ENCODE measurements around the gene PPFIBP1. TPM values are rescaled to one million over a fixed set of nuclear protein-coding genes. Genes with fewer than 3 reads are reported as not detected.
A peak's percentile ranks its signal among the peaks of the same experiment; 100 is the strongest.

PPFIBP1 gene
- polyA plus RNA-seq, 1 donor (not counting 4 experiments of a cell fraction or from before 2014, with no cell fraction given), result 83.5 TPM

- peaks cover 89% of the 10 kb centered on the region for H3K79me2 ChIP-seq (ENCODE audit: control insufficient read depth, insufficient read depth, low read length)
- no peak overlapping the region for H3K27ac ChIP-seq (ENCODE audit: control insufficient read depth, insufficient read depth, low read length)
- no peaks in the 10 kb centered on the region for H4K20me1 ChIP-seq (ENCODE audit: control insufficient read depth, extremely low read depth, insufficient read depth, low read length)
- no peak overlapping the region for H3K4me3 ChIP-seq (ENCODE audit: control insufficient read depth in 2 of 3, extremely low read depth in 1 of 3, insufficient read depth in 2 of 3, low read depth in 1 of 3, low read length in 3 of 3)
- H2AFZ ChIP-seq (ENCODE audit: control insufficient read depth, low read length), result no peak overlapping the region
- H3K9me1 ChIP-seq (ENCODE audit: control insufficient read depth, extremely low read depth, insufficient read depth, low read length), result peaks cover 3% of the 10 kb centered on the region
- H3K9ac ChIP-seq (ENCODE audit: control insufficient read depth, extremely low read depth, insufficient read depth, low read length), result no peak overlapping the region
- no peaks in the 10 kb centered on the region for H3K9me3 ChIP-seq (ENCODE audit: control insufficient read depth, low read depth, low read length)
- TF ChIP-seq EZH2 (IDR thresholded peaks at IDR 0.05; ENCODE audit: low read length) (no peak), CTCF (optimal IDR thresholded peaks at IDR 0.05 in 1 of 3, IDR thresholded peaks at IDR 0.05 in 1 of 3, conservative IDR thresholded peaks at IDR 0.05 in 1 of 3; ENCODE audit: extremely low read depth in 1 of 3, insufficient read depth in 2 of 3, low read length in 3 of 3) (no peak)
- FAIRE-seq (no peak), DNase-seq (ENCODE audit: low read depth, low spot score) (no peak)
- H3K36me3 ChIP-seq (ENCODE audit: control insufficient read depth in 2 of 2, extremely low read depth in 1 of 2, insufficient read depth in 2 of 2, low read length in 2 of 2), result peaks cover 0 to 2% of the 10 kb centered on the region in 2 experiments
- peaks cover 51% of the 10 kb centered on the region for H3K4me1 ChIP-seq (ENCODE audit: control insufficient read depth, extremely low read depth, insufficient read depth, low read length)
- dilution Hi-C loops (cut with MboI; ENCODE audit: extremely low pct_ligation_motif_present, low sequenced_read_pairs), result no loop called here
- H3K4me2 ChIP-seq (ENCODE audit: control insufficient read depth, extremely low read depth, insufficient read depth, low read depth, low read length), result no peak overlapping the region
- no peaks in the 10 kb centered on the region for H3K27me3 ChIP-seq (ENCODE audit: control insufficient read depth, extremely low read depth, insufficient read depth, low read length)
These were observed 14.1 kb downstream of the PPFIBP1 start for GRCh38 chr12:27537855-27538675.

DNA sequence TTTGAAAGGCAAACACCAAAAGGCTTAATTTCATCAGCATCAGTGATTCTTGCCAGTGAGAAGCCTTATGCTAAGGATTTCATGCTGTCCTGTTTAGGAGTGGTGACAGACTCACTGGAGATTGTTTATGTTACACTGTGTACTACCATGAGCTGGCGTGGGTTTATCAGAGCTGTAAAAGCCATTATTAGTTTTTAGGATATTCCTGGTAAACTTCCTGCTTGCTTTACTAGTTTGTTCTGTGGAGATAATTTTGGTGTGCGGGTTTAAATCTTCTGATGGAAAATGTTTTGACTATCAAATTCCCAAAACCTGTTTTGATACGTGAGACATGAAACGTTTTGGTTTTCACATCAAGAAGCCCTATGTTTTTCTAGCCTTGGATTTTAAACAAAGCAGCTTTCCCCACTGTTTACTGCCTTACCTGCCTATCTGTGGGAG, 15.2 kb downstream of the PPFIBP1 start:
- dilution Hi-C loops (cut with MboI; ENCODE audit: extremely low pct_ligation_motif_present, low sequenced_read_pairs), result no loop called here
- H2AFZ ChIP-seq (ENCODE audit: control insufficient read depth, low read length), result no peak overlapping the region
- H3K9me3 ChIP-seq (ENCODE audit: control insufficient read depth, low read depth, low read length), result no peaks in the 10 kb centered on the region
- H3K27ac ChIP-seq (ENCODE audit: control insufficient read depth, insufficient read depth, low read length), result peak overlapping the region; percentile 6
- TF ChIP-seq CTCF (optimal IDR thresholded peaks at IDR 0.05 in 1 of 3, IDR thresholded peaks at IDR 0.05 in 1 of 3, conservative IDR thresholded peaks at IDR 0.05 in 1 of 3; ENCODE audit: extremely low read depth in 1 of 3, insufficient read depth in 2 of 3, low read length in 3 of 3) (no peak), EZH2 (IDR thresholded peaks at IDR 0.05; ENCODE audit: low read length) (no peak)
- H3K4me3 ChIP-seq (ENCODE audit: control insufficient read depth in 2 of 3, extremely low read depth in 1 of 3, insufficient read depth in 2 of 3, low read depth in 1 of 3, low read length in 3 of 3), result no peak overlapping the region
- H3K79me2 ChIP-seq (ENCODE audit: control insufficient read depth, insufficient read depth, low read length), result peaks cover 89% of the 10 kb centered on the region
- no peaks in the 10 kb centered on the region for H3K27me3 ChIP-seq (ENCODE audit: control insufficient read depth, extremely low read depth, insufficient read depth, low read length)
- peaks cover 51% of the 10 kb centered on the region for H3K4me1 ChIP-seq (ENCODE audit: control insufficient read depth, extremely low read depth, insufficient read depth, low read length)
- H4K20me1 ChIP-seq (ENCODE audit: control insufficient read depth, extremely low read depth, insufficient read depth, low read length), result no peaks in the 10 kb centered on the region
- peaks cover 0 to 2% of the 10 kb centered on the region in 2 experiments for H3K36me3 ChIP-seq (ENCODE audit: control insufficient read depth in 2 of 2, extremely low read depth in 1 of 2, insufficient read depth in 2 of 2, low read length in 2 of 2)
- no peak overlapping the region for H3K4me2 ChIP-seq (ENCODE audit: control insufficient read depth, extremely low read depth, insufficient read depth, low read depth, low read length)
- H3K9me1 ChIP-seq (ENCODE audit: control insufficient read depth, extremely low read depth, insufficient read depth, low read length), result no peaks in the 10 kb centered on the region
- no peak overlapping the region for H3K9ac ChIP-seq (ENCODE audit: control insufficient read depth, extremely low read depth, insufficient read depth, low read length)
- FAIRE-seq (peak; percentile 69), DNase-seq (ENCODE audit: low read depth, low spot score) (no peak)
